NAMALWA (cell line): ENCODE results near the gene LILRA2.
"Not testable (repeated sequence)": the region's sequence is repeated elsewhere in the genome, so short reads cannot be mapped to it uniquely, and the experiment has no call there.

ENCODE experiments used
- DNase-seq: peaks from one replicate; pipeline ENCODE4 v3.0.0-alpha.2; 2015; ENCODE audit warnings: low spot score

LILRA2 gene

GRCh38 chr19:54571715-54572615 lies 1.6 kb upstream of the LILRA2 start:
- not testable (repeated sequence) for DNase-seq

DNA sequence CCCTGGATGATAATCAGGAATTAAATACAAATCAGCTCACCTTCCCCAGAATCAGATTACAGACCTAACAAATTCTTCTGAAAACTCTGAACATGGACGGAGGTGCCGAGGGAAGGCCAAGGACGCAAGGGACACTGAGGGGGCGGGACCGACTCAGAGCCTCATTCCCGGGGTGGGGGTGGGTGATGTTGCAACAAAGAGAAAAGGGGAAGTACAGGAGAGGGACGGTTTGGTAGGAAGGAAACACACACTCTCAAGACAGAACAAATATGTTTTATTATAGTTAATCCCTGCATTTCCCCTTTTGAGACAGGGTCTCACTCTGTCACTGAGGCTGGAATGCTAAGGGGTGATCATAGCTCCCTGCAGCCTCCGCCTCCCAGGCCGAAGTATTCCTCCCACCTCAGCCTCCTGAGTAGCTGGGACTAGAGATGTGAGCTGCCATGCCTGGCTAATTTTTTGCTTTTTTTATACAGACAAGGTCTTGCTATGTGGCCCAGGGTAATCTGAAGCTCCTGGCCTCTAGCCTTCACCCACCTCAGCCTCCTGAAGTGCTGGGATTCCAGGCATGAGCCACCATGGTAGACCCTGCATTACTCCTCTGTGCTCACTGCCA lies 786 bp upstream of the LILRA2 start:
- no peak for DNase-seq

- no peak for DNase-seq
Measured at GRCh38 chr19:54574051-54574450, 461 bp downstream of the LILRA2 start.

DNA sequence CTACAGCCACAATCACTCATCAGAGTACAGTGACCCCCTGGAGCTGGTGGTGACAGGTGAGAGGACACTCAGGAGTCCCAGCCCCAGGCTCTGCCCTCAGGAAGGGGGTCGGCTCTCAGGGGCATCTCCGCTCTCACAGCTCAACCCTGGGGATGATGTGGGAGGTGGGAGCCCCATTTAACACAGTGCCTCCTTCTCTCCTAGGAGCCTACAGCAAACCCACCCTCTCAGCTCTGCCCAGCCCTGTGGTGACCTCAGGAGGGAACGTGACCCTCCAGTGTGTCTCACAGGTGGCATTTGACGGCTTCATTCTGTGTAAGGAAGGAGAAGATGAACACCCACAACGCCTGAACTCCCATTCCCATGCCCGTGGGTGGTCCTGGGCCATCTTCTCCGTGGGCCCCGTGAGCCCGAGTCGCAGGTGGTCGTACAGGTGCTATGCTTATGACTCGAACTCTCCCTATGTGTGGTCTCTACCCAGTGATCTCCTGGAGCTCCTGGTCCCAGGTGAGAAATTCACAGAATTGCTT lies 1.0 kb downstream of the LILRA2 start:
- no peak for DNase-seq

- not testable (repeated sequence) for DNase-seq
Measured at GRCh38 chr19:54575205-54575604, 1.6 kb downstream of the LILRA2 start.

GRCh38 chr19:54576411-54576976 lies 2.9 kb downstream of the LILRA2 start:
- DNase-seq = no peak

DNA sequence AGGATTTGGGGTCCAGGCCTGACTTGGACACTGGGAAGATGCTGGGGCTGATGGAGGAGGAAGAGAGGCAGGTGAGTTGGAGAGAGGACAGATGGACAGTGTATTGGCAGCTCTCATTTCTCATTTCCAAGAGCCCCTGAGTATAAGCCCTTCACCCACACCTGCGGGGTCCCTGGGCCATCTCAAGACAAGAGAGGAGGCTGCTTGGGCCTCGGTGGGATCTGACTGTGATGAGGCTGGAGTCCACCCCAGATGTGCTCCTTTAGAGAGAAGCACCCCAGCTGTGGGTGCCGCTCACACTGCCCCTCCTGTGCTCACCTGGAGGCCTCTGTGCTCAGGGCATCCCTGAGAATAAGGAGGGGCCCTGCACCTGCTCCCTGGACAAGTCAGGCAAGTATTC lies 3.7 kb downstream of the LILRA2 start:
- DNase-seq = no peak

DNA sequence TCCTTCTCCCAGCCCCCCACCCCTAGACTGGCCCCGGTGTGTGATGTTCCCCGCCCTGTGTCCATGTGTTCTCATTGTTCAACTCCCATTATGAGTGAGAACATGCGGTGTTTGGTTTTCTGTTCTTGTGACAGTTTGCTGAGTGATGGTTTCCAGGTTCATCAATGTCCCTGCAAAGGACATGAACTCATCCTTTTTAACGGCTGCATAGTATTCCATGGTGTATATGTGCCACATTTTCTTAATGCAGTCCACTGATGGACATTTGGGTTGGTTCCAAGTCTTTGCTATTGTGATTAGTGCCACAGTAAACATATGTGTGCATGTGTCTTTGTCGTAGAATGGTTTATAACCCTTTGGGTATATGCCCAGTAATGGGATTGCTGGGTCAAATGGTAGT lies 4.7 kb downstream of the LILRA2 start:
- DNase-seq = not testable (repeated sequence)

DNA sequence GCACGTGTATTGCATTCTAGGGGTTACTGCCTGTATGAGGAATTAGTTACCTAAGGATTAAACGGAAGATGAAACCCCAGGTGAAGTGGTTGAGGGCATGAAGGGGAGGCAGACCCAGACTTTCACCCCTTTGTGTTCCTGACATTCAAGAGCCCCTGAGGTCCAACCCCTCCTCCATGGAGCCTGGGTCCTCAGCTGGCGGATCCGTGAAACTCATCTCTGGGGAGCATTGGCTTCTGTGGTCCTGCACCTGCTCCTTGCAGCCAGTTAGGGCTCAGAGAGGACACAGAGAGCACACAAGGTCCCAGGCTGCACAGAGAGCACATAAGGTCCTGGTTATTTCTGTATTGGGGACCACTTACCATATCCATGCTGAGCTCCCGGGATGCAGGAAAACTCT lies 12.8 kb downstream of the LILRA2 start:
- DNase-seq = no peak

- DNase-seq = no peak
Measured at GRCh38 chr19:54587026-54587425, 13.4 kb downstream of the LILRA2 start.

DNA sequence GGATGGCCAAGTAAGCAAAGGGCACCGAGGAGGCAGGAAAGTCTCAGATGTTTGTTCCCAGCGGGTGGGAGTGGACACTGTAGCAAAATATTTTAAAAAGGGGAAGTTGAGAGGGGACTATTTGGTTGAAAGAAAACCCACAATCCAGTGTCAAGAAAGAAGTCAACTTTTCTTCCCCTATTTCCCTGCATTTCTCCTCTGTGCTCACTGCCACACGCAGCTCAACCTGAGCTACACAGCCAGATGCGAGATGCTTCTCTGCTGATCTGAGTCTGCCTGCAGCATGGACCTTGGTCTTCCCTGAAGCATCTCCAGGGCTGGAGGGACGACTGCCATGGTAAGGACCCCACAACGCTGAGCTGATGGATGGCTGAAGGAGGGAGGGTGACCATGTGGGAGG lies 19.9 kb downstream of the LILRA2 start, which contains the start of gene LILRA1:
Gene LILRA1 (plus strand): TSS at position 188 of the 400 bp plus-strand sequence. CDS start 613 bp downstream, outside the sequence.
- DNase-seq = not testable (repeated sequence)

DNA sequence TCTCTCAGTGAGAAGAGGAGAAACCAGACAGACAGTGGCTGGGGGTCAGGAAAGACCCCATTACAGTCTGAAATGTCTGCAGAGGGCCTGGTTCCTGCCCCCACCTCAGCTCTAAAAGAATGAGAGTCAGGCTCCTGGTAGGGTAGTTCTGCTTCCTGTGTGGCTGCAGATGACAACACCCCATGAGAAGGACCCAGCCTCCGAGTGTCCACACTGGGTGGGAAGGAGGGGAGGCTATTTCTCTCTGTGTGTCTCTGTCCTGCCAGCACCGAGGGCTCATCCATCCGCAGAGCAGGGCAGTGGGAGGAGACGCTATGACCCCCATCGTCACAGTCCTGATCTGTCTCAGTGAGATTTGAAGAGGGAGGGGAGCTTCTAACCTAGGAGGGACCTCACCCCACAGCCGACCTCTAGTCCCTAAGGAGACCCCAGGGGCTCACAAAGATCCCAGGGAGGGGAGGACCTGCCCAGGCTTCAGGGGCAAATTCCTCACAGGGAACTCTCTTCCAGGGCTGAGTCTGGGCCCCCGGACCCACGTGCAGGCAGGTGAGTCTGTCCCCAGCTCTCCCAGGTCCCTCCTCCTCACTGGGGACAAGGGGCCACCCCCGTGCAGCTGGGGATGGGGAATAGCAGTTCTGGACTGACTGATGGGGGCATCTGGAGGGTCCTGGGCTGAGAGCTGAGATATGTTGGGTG lies 20.5 kb downstream of the LILRA2 start:
- DNase-seq = not testable (repeated sequence)

DNA sequence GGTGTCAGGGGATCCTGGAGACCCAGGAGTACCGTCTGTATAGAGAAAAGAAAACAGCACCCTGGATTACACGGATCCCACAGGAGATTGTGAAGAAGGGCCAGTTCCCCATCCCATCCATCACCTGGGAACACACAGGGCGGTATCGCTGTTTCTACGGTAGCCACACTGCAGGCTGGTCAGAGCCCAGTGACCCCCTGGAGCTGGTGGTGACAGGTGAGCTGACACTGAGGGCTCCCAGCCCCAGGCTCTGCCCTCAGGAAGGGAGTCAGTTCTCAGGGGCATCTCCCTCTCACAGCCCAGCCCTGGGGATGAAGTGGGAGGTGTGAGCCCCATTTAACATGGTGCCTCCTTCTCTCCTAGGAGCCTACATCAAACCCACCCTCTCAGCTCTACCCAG lies 21.1 kb downstream of the LILRA2 start:
- no peak for DNase-seq

DNA sequence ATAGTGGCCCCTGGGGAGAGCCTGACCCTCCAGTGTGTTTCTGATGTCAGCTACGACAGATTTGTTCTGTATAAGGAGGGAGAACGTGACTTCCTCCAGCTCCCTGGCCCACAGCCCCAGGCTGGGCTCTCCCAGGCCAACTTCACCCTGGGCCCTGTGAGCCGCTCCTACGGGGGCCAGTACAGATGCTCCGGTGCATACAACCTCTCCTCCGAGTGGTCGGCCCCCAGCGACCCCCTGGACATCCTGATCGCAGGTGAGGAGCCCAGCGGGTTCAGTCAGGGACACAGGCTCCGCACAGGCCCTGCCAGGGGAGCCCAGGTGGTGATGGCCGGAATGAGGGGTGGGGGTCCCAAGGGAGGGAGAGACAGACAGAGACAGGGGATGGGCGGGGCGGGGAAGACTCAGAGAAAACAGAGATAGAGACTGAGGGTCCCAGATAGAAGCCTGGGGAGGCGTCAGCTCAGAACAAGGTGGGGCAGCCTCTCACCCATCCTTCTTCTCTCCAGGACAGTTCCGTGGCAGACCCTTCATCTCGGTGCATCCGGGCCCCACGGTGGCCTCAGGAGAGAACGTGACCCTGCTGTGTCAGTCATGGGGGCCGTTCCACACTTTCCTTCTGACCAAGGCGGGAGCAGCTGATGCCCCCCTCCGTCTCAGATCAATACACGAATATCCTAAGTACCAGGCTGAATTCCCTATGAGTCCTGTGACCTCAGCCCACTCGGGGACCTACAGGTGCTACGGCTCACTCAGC lies 22.3 kb downstream of the LILRA2 start:
- not testable (repeated sequence) for DNase-seq

DNA sequence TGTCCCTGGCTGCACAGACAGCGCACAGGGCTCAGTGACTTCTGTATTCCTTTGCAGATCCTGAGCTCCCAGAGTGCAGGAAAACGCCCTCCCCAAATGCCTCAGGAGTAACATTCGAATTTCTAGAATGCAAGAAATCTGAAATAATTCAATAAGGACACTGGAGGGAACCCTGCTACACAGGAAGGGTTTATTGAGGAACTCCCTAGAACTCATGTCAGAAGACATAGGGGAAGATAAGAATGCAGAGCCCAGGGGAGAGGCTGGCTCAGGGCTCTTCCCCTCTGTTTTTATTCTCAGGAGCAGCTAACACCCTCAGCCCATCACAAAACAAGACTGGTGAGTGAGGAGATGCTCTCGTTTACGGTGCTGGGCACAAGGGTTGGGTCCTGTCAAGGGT lies 26.6 kb downstream of the LILRA2 start:
- no peak for DNase-seq

- DNase-seq = no peak
Measured at GRCh38 chr19:54606230-54606629, 32.6 kb downstream of the LILRA2 start.

DNA sequence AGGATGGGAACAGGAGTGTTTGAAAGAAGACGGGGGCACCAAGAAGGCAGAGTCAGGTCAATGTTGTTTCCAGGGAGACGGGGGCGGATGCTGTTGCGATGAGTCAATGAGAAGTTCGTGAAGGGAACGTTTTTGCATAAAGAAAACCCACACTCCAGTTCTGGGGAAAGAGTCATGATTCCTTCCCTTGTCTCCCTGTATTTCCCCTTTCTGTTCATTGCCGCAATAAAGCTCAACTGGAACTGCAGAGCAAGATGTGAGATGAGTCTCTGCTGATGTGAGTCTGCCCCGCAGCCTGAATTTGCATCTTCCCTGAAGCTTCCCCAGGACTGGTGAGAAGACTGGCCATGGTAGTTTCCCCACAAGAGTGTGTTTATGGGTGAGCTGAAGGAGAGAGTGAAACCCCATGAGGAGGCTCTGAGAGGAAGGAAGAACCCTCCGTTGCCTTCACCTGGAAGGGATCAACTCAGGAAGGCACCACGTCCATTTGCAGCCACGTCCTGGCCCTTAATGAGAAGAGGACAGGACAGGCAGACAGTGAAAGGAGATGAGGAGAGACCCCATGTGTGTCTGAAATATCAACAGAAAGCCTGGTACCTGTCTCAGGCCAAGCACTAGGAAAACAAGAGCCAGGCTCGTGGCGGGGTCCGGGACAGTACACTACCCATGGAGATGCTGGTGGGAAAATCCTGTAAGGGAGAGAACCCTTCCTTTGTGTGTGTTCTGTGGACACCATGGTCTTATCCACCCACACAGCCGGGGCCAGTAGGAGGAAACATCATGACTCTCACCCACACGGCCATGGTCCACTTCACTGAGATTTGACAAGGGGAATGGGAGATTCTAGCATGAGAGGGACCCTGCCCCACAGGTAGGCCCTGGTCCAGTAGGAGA lies 33.5 kb downstream of the LILRA2 start:
- DNase-seq = no peak

GRCh38 chr19:54607785-54608150 lies 34.2 kb downstream of the LILRA2 start:
- no peak for DNase-seq

GRCh38 chr19:54608205-54608604 lies 34.6 kb downstream of the LILRA2 start:
- DNase-seq = no peak

- no peak for DNase-seq
Measured at GRCh38 chr19:54608792-54609191, 35.2 kb downstream of the LILRA2 start.
